DMS153 treated with DMSO at 0.1 percent for 48 hours (cell line): ENCODE results near the gene SEC11C.
"Not testable (repeated sequence)": the region's sequence is repeated elsewhere in the genome, so short reads cannot be mapped to it uniquely, and the experiment has no call there.

ENCODE experiments used
- DNase-seq: peaks from one replicate; lab custom pipeline; 2025; ENCODE audit not compliant: unreplicated experiment; lab: John Stamatoyannopoulos, UW

The SEC11C gene

DNA sequence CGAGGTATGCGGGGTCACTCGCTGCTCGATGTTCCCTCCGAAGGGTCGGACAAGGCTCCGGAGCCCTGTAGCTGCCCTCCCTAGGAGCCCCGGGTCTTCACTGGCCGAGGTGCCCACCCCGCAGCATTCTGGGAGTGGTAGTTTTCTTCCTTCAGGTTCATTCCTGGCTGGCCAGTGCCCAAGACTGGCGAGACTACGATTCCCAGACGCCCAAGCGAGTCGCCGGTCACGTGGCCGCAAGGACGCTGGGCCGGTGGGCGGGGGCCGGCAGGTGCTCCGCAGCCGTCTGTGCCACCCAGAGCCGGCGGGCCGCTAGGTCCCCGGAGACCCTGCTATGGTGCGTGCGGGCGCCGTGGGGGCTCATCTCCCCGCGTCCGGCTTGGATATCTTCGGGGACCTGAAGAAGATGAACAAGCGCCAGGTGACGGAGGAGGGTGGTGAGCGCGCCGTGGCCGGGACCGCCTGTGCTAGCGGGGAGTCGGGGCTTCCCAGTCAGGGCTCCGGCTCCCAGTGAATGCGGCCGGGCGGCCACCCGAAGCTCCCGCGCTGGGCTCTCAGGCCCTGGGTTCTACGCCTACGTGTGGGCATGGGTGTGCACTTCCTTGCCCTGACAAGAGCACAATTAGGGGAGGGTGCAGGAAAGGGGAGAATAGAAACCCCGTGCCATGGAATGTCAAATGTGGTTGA lies at the start of gene SEC11C:
SEC11C (plus strand) TSS at position 270 of the 687 bp plus-strand sequence; CDS start at position 335, 65 bp downstream.
- peak; percentile 99 for DNase-seq

DNA sequence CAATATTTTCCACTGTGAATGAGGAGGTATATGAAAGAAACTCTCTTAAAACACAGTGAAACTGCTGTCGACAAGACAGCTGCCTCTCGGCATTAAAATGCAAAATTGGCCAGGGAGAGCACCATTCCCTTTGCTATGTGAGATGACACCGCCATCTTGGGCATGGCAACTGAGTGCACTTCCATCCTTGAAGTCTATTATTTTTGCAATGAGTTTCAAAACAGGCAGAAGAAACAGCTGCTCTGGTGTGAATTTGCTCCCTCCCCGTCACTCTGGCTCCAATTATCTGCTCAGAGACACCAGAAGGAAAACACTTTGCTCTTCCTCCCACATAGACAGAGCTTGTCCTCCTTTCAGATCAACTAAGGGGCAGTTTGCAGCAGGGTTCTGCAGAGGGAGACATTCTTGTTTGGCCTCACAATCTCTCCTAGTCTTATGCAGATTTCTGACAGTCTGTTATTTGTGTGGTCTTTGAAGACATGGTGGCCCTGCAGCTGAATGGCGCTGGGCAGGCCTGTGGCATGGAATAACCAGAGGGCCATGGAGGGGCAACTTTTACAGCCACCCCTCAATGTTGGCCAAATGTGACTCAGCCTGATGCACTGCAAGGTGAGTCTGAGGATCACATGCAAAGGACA lies 48.6 kb upstream of the SEC11C start:
- DNase-seq = no peak

DNA sequence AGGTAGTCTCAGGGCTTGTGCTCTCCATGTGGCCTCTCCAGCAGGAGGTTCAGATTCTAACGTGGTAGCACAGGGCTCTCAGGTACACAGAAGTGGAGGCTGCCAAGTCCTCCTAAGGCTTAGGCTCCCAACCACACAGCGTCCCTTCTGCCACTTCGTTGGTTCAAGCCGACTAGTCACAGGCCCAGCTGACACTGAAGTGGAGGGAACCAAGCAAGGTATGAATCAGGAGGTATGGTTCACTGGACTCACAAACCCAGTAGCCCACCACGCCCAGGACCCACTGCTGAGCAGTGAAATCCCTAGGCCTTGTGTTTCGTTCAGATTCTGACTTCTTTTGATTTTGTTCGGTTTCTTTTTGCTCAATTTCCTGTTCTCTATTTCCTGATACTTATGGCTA lies 46.0 kb upstream of the SEC11C start:
- DNase-seq = no peak

DNA sequence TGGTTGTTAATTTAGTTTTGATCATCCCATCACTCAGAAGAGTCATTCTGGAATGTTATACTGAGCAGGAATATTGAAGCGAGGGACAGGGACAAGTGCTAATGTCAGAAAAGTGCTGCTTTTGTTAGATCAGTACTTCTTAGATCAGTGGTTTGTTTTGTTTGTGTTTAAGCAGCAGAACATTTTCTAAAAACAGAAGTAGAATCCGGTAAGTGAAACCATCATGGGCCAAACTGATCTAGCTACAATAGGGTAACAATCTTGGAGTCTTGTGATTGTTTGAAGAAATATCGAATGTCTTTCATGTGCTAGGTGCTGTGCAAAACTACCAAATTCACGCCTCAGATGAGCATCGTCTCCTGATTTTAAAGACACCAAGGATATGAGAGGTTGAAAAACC lies 45.1 kb upstream of the SEC11C start:
- DNase-seq = no peak

DNA sequence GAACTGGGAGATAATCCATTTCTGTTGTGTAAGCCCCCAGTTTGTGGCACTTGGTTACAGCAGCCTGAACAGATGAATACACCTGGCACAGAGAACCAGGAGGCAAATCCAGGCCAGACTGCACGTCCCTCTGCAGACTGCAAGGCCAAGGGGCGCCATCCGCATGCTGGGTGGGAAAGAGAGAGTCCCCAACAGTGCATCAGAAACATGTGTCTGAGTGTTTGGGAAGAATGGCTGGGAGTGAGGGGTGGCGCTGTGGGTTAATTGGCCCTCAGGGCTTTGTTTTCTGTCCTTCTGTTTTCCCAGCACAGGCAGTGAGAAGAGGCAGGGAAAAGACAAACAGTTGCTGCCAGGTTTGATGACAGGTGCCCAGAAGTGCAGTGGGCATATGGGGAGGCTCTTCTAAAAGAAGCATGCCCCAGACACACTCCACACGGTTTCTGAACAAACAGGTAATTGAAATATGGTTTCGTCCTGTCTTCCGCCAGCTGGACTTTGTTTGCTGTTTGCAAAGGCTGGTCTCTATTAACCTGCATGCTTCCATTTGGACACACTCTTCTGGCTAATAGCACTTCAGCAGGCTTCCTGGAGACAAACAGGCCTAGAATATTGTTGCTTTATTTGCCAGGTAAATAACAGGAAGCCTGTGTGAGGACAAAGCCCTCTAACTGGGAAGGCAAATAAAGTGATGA lies 43.4 kb upstream of the SEC11C start:
- DNase-seq = peak; percentile 99

DNA sequence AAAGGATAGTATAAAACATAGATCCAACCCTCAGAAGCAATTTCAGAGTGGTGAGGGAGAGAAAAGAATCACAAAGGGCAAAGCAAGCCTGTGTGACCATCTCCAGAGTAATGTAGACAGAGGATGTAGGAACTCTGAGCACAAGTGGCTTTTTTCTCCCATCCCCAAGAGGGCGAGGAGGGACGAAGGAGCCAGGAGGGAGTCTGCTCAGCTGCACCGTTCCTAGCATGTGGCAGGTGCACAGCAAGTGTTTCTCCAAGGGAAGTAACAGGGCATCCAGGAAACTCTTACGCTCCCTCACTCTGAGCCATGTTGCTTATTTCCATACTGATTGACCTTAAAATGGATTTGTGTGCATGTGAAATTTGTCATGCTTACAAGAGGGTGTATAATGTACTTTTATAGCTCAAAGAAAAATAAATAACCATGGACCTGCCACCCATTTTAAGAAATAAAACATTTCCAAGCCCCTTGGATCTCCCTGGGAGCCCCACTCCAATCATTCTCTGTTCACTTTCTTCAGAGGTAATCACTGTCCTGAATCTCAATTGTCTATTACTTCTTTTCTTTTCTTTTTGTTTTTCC lies 37.8 kb upstream of the SEC11C start:
- DNase-seq = no peak

DNA sequence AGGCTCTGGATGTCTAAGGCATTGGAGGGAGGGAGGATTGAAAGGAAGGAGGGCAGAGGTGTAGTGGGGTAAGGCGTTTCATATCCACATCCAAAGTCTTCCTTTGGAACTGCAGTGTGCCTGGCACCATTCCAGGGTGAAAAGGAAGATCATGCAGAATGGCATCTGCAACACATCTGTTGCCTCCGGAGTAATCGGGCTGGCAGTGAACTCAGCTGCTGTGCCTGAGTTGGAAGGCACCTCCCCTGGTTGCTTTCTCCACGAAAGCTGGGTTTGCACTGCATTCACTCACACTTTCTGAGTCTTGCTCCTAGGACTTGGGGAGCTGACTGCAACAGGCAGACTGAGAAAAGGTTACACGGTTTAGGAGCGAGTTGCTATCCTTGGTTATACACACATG lies 30.3 kb upstream of the SEC11C start:
- DNase-seq = no peak

DNA sequence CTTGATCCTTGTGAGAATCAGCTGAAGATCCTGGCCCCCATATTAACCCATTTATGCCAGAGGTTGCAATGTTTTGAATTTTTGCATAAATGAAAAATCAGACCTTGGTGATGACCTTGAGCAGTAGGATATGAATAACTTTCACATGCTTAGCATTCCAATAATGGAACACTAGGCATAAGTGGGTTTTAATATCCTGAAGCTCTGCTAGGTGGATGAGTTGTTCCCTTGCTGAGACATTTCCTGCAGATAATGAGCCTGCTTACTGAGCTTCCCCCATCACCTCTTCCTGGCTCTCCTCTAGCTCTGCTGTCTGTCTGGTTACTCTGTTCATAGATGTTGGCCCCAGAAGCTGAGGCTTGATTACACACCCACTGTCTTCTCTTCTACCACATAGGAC lies 25.5 kb upstream of the SEC11C start:
- DNase-seq = no peak

DNA sequence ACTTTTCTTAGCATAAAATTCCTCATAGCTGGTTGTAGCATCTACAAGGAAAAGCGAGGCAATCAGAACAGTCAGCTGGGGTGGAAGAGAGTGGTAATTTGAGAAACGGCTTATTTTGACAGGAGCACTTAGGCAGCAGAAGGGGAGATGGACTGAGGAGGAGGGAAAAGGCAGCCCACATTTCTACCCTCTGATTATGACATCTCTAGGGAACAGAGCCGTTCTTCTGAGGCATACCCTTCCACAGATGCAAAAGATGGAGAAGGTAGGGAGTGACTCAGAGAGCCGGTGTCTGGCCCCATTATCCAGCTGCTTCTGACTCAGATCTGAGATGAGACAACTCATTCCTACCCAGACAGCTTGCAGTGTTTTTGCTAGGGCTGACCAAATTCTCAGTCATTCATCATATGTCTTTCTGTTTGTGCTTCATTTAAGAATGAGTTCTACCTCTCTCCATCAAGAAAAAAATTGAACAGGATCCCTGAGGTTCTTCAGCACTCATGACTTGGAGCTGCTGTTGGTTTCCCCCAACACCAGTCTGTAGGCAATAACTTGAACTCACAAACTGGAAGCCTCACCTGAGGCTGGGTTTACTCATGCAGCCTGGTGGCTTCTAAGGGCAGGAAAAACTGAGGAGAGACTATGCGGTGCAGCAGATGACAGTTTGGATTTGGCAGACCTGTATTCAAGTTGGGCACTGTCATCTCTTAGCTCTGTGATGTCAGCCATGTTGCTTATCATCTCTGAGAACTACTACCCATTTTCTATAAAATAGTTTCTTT lies 15.9 kb upstream of the SEC11C start:
- DNase-seq = no peak

DNA sequence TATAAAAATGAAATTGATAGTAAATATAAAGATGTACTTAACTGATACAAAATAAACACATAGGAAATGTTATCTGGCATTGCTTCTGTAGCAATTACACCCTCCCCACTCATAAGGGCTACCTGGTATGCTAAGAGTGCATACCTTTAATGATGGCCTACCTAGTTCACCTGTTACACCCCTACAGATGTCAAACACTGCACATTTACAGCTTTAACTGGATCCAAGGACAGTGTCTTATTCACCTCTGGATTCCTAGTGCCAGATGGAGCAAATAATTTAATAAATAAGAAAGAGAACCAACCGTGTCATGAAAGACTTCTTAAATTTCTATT lies 15.3 kb upstream of the SEC11C start:
- DNase-seq = no peak

DNA sequence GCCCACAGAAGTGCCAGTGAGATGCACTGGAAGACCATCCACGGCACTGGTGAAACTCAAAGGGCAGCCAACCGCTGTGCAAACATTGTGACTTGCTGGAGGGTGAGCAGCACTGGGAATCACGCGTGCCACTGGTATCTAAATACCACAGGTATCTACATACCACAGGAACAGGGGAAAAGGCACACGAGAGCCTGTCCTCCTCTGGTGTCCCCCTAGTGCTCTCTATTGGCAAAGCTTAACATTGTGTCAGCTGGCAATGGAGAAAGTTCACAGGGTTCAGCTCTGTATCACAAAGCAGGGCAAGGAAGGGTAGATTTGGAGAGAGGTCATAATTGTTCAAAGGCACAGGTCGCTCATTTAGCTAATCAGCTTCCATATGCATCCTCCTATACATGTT lies 12.6 kb upstream of the SEC11C start:
- DNase-seq = no peak

DNA sequence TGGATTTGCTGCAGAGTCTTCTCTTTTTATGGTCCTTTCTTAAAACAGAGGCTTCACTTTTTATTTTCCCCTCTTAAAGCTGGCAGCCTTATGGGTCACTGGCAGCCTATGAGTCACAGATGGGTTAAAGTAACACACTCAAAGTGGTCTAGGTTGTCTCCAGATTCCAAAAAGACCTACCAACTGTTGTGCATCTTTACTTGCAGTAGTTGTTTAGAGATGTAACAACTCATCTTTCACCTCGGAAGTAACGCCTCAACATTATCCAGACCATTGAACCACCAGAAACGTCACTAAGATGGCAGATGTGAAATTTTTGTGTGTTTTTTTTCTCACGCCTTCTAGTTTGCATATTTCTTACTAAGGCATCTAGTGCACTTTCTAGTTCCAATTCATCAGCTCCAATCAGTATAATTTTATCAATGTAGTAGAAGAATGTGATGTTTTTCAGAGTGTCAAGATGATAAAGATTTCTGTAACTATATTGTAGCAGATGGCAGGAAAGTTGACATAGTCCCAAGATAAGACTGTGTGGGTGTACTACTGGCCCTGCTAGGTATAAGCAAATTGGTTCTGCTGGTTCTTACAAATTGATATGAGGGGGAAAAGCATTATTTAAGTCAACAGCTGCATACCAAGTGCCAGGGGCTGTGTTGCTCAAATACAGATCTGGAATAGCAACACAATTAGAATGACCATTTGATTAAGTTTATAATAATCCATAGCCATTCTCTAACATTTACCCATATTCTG lies 9.6 kb upstream of the SEC11C start:
- DNase-seq = no peak

DNA sequence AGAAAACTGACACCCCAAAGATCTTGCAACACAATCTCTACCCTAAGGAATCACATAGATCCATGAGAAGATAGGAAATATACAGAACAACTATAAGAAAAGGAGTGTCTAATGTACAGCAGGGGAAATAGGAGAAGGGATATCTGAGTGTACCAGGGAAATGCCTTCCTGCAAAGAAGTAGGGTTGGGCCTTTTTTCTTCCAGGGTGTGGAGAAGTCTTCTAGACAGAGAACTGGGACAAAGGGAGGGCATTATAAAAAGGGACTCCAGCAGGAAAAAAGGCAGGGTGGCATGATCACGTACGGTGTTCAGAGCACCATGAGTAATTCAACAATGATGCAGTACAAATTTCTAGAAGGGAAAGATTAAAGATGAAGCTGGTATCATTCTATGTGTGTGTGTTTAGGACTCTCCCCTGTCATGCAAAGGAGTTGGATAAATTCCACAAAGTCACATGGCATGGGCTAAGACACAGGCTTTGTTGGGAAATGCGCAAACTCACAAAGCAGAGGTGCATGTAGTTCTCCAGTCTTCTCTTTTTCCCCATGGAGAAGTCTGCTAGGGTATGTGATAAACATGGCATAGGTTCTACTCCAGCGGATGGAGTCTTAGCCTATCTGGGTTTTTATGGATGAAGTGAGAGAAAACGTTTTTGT lies 6.7 kb upstream of the SEC11C start:
- no peak for DNase-seq

DNA sequence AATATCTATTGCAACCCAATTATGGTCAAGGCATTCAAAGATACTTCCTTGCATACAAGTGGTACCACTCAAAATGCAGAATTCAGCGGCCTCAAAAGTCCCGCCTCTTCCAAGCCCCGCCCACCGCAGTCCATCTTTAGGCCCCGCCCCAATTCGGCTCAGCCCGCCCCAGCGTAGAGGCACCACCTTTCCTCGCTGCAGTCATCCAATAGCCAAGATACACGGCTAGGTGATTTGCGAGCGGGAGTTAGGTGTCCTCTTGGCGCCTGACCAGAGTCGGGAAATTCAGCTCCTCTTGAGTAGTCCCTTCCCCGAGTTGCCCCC lies 431 bp upstream of the SEC11C start:
- peak; percentile 99 for DNase-seq

DNA sequence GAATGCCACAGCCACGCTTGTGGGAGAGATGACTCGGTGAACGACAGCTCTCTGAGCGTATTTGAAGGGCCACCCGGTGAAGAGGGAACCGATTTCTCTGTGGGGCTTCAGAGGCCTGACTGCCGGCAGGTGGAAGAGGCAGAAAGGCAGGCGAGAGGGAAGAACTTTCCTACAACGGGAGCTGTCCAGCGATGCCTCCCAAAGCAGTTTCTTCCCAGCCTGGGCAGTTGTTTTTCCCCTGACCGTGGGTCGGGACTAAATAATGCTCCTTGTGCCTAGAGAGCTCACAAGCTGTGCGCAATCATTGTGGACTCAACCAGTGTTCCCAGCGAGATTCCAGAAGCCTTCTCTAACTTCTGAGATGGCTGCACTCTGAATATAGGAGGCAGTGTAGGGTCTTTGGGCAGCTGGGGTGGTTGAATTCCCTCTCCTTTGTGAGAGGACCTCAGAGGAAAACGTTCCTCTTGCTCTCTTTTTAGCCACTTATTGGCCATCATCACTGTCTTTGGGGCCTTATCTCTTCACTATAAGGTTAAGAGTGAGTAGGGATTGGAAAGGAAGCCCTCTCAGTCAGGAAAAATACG lies 710 bp downstream of the SEC11C start:
- no peak for DNase-seq

DNA sequence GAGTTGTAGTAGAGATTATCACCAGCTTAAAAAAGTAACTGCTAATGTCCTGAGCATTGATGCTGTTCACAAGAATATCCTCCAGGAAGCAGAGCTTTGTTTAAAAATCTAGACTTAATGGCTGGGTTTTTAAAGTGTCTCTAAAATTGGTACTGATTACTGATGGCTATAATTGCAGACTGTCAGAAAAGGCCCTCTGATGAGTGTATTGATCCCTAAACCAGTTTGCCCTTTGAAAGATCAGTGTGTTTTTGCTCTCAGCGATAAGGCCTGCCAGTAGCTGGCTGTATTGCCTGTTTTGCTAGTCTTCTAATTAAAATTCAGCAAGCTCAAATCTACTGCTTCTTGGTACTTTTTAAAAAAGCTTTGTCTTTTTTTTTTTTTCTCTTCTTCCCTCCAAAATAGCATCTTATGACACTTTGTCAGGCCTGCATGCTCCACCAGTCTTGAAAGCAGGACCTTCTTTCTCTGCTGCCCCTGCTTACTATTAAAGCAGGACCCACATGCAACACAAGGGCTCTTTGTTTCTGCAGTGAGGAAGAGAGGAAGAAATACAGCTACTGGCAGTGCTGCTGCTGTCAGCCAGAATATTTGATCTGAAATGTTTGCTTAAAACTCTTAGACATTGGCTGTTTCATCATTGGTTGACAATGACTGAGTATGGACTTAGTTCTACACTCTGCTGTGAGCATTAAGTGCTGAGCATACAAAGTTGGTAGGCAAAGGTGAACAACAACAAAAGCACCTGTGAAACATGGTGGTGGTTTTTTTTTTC lies 1.8 kb downstream of the SEC11C start:
- peak; percentile 91 for DNase-seq

DNA sequence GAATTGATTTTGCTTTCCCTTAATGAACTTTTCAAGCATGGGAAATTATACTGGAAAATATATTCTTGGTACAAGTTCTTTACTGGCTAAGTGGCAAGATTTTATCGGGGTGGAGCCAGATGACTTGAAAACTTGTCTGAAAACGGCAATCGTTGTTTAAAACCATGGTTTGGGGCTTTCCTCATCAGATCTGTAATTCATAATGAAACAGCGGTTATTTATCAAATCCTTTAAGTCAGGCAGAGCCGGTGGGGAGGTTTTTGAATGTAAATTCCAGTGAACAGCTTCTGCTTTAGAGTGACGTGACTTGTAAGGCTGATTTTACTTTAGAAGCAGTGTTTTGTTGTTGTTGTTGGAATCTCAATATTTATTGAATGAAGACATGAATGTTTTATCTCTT lies 2.6 kb downstream of the SEC11C start:
- no peak for DNase-seq

DNA sequence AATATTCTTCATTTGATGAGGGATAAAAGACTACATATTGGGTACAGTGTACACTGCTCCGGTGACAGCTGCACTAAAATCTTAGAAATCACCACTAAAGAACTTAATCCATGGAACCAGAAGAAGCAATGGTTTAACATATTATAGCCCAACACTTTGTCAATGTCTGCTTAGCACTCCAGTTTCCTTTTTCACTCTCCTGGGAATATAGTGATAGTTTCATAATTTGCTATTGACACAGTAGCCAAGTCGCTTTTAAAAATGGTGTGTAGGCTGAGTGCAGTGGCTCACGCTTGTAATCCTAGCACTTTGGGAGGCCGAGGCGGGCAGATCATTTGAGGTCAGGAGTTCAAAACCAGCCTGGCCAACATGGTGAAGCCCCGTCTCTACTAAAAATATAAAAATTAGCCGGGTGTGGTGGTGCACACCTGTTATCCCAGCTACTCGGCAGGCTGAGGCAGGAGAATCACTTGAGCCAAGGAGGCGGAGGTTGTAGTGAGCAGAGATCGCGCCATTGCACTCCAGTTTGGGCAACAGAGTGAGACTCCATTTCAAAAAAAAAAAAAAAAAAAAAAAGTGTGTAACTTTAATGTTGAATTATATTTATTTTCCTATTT lies 3.2 kb downstream of the SEC11C start:
- DNase-seq = not testable (repeated sequence)

DNA sequence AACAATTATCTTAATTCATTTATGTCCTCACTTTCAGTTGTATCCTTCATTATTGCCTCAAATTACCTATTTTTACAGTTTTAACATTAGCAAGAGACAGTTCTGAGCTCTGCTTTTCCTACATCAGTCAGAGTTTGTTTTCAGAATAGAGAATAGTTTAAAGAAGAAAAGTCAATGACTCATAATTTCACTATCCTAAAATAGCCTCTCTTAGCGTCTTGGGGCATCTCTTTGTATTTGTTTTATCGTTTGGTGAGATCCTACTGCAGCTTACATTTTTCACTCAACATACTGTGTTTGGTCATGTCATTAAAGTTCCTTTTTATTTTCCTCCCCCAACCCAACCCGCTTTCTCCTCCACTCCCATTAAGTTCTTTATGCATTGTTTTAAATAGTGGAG lies 3.8 kb downstream of the SEC11C start:
- DNase-seq = no peak
